GM12878 (cell line): ENCODE measurements around the gene PHLDB3. TPM values are rescaled to one million over a fixed set of nuclear protein-coding genes. Genes with fewer than 3 reads are reported as not detected.

Experiments used
- ATAC-seq: fragments of 200-7000 bp; cut with Tn5 transposase; 3 replicates; pipeline ENCODE4 v1.9.1; 2020; ENCODE audit warnings: mild to moderate bottlenecking, moderate library complexity
- BruUV-seq: library from RNA; stranded (reverse); fragments of 400-500 nt; replicated peaks from 2 replicates; lab custom pipeline; 2021; lab: Mats Ljungman, UMichigan
- CTCF ChIA-PET: fragments of 300-600 bp; sonication (Branson Sonifier 250); formaldehyde crosslinking; extraction: SDS; loops from one replicate; lab custom pipeline; 2021; ENCODE audit warnings: inconsistent platforms; lab: Yijun Ruan, JAX
- POLR2A ChIA-PET: fragments of 350-600 bp; formaldehyde crosslinking; extraction: SDS; loops from one replicate; lab custom pipeline; 2021; ENCODE audit warnings: inconsistent platforms; lab: Charles Lee
- RAD21 ChIA-PET: fragments of 300-600 bp; sonication (Branson Sonifier 250); formaldehyde crosslinking; loops from one replicate; lab custom pipeline; 2023; ENCODE audit warnings: antibody characterized with exemption; ENCODE audit not compliant: unreplicated experiment; lab: Charles Lee
- SMC1A ChIA-PET: fragments of 300-600 bp; sonication (Branson Sonifier 250); formaldehyde crosslinking; loops from one replicate; lab custom pipeline; 2023; ENCODE audit not compliant: unreplicated experiment, uncharacterized antibody; lab: Charles Lee
- DNase-seq: peaks from one replicate; pipeline ENCODE4 v3.0.0-alpha.2; 2011; ENCODE audit warnings: low read depth, low spot score
- FAIRE-seq: peaks from 3 replicates; lab custom pipeline; 2011; peaks lifted over from hg19 to GRCh38; lab: Jason Lieb, UNC
- H2AFZ ChIP-seq: 2 replicates; pipeline ENCODE4 v1.6.0; 2011; ENCODE audit warnings: low read depth, low read length, control low read depth; ENCODE audit not compliant: control insufficient read depth
- H3K27ac ChIP-seq: 2 replicates; pipeline ENCODE4 v1.5.1; 2011; ENCODE audit warnings: control low read depth; ENCODE audit not compliant: control insufficient read depth, insufficient read depth
- H3K27me3 ChIP-seq, 2 experiments: replicated peaks in 1 of 2; 2 replicates each; pipeline versions ENCODE4 v1.6.0 to v1.6.1; 2011; ENCODE audit warnings: low read length in 1 of 2; ENCODE audit not compliant: control insufficient read depth in 2 of 2, insufficient read depth in 2 of 2
- H3K36me3 ChIP-seq, 2 experiments: 2 replicates each; pipeline ENCODE4 v1.5.1; 2011; ENCODE audit warnings: low read length in 1 of 2; ENCODE audit not compliant: control insufficient read depth in 2 of 2, insufficient read depth in 2 of 2
- H3K4me1 ChIP-seq: 2 replicates; pipeline ENCODE4 v1.6.1; 2011; ENCODE audit warnings: mild to moderate bottlenecking, low read length, moderate library complexity, mixed read lengths; ENCODE audit not compliant: control insufficient read depth, insufficient read depth
- H3K4me2 ChIP-seq: 2 replicates; pipeline ENCODE4 v1.6.0; 2011; ENCODE audit warnings: control low read depth; ENCODE audit not compliant: control insufficient read depth, insufficient read depth
- H3K4me3 ChIP-seq: fragments of 200-600 bp; sonication (generic); 2 replicates; pipeline ENCODE4 v1.5.1; 2016
- H3K79me2 ChIP-seq: 2 replicates; pipeline ENCODE4 v1.6.0; 2011; ENCODE audit warnings: low read length; ENCODE audit not compliant: control insufficient read depth, insufficient read depth
- H3K9ac ChIP-seq: 2 replicates; pipeline ENCODE4 v1.8.0; 2011; ENCODE audit warnings: low read length, control low read depth, mixed read lengths; ENCODE audit not compliant: control insufficient read depth, insufficient read depth
- H3K9me3 ChIP-seq: replicated peaks from 3 replicates; pipeline ENCODE4 v1.5.1; 2011; ENCODE audit warnings: mild to moderate bottlenecking, low read length; ENCODE audit not compliant: control insufficient read depth, insufficient read depth
- H4K20me1 ChIP-seq: 2 replicates; pipeline ENCODE4 v1.6.0; 2011; ENCODE audit not compliant: control insufficient read depth, insufficient read depth
- HCFC1 ChIP-seq: fragments of 150-350 bp; IDR thresholded peaks from 2 replicates; pipeline ENCODE4 v1.6.1; 2014; ENCODE audit warnings: low read length
- MTA2 ChIP-seq: fragments of 450-650 bp; IDR thresholded peaks from 2 replicates; pipeline ENCODE4 v1.6.1; 2016; ENCODE audit warnings: low read depth, mild to moderate bottlenecking, moderate library complexity
- RELB ChIP-seq: fragments of 450-650 bp; IDR thresholded peaks from 2 replicates; pipeline ENCODE4 v1.6.1; 2017; ENCODE audit warnings: low read depth, mild to moderate bottlenecking, moderate library complexity
- RUNX3 ChIP-seq: IDR thresholded peaks from 2 replicates; pipeline ENCODE4 v1.6.1; 2012; ENCODE audit warnings: low read length, inconsistent platforms
- WGBS: methylation state at CpG from one replicate; pipeline ENCODE4 v1.1.6; 2016; ENCODE audit warnings: low lambda C conversion rate; ENCODE audit not compliant: insufficient replicate concordance, insufficient coverage; ENCODE audit errors: missing lambda C conversion rate; 5-methylcytosine and 5-hydroxymethylcytosine counted together
- in situ Hi-C: fragments of 300-500 bp; cut with MboI; formaldehyde crosslinking; loops from 9 replicates; pipeline ENCODE4 v1.14.3; 2018; ENCODE audit warnings: mixed read lengths
- intact Hi-C: fragments of 100-400 bp; cut with micrococcal nuclease; formaldehyde crosslinking; loops from one replicate; pipeline ENCODE4 v1.14.2; 2022; ENCODE audit not compliant: unreplicated experiment
- polyA plus RNA-seq, 11 experiments: library from polyadenylated mRNA; depleted of rRNA in 4 of 11; unstranded in 6 of 11; stranded (reverse) in 5 of 11; fragments of >200 nt; fragmentation: Nextera tagmentation in 4 of 11; fragmentation: Illumina TruSeq in 1 of 11; extraction: Ambion mirVana in 4 of 11; extraction: Trizol in 1 of 11; gene quantifications; 1 replicate in 1 of 11; 2 replicates in 10 of 11; pipeline versions ENCODE4 v1.2.1 to v1.2.3, GENCODE V29; 2011 to 2016; ENCODE audit warnings: inconsistent platforms in 2 of 11, missing spikeins in 2 of 11, low read depth in 1 of 11
- total RNA-seq, 4 experiments: library from RNA; depleted of rRNA in 3 of 4; stranded (reverse); fragments of >200 nt in 3 of 4; fragmentation: Illumina TruSeq in 1 of 4; extraction: Trizol in 1 of 4; gene quantifications; 2 replicates each; pipeline versions ENCODE4 v1.2.1 to v1.2.3, GENCODE V29; 2013 to 2021

PHLDB3 gene
- total and polyA plus RNA-seq, 10 of the 15 experiments (the other 5 are each of a cell fraction or from before 2014, with no cell fraction given), result 0.13 to 13.0 (median 5.5) TPM

GRCh38 chr19:43429395-43429794 lies 75.2 kb downstream of the PHLDB3 start:
- H3K79me2 ChIP-seq, result no peaks in the 10 kb centered on the region
- H3K9me3 ChIP-seq, result no peaks in the 10 kb centered on the region
- no peak overlapping the region for H3K4me2 ChIP-seq
- DNase-seq, result no peak
- in situ Hi-C loops (no loop called here), intact Hi-C loops (no loop called here)
- ChIA-PET SMC1A (interaction anchor here (1.2 to 1.4 kb wide), 2 partner anchors 18 to 90 kb away, joined by 3 read pairs; no protein-coding TSS in a partner anchor), CTCF (interaction anchor here (0.5 to 5.1 kb wide), 3 partner anchors 91 to 189 kb away, joined by 3 to 23 read pairs (median 3); no protein-coding TSS in a partner anchor), POLR2A (no interaction called here), RAD21 (no interaction called here)
- H3K27me3 ChIP-seq, result no peaks in the 10 kb centered on the region
- no peaks in the 10 kb centered on the region for H3K36me3 ChIP-seq
- TF ChIP-seq MTA2, result no peak
- no peak for TF ChIP-seq RELB
- TF ChIP-seq HCFC1, result no peak
- no peak for TF ChIP-seq RUNX3
- ATAC-seq, result no peak
- no peak overlapping the region for H2AFZ ChIP-seq
- no peak overlapping the region for H3K4me3 ChIP-seq
- H4K20me1 ChIP-seq, result no peaks in the 10 kb centered on the region
- WGBS, result 60% methylated on average over 7 of the region's 7 CpGs
- BruUV-seq, result no TSS peak
- H3K27ac ChIP-seq, result no peak overlapping the region
- H3K9ac ChIP-seq, result no peak overlapping the region
- no peaks in the 10 kb centered on the region for H3K4me1 ChIP-seq
- FAIRE-seq, result no peak
